K562 (cell line): ENCODE data around the gene KASH5. TPM values are rescaled to one million over a fixed set of nuclear protein-coding genes. Genes with fewer than 3 reads are reported as not detected.

Experiments used
- ATAC-seq: fragments of 200-7000 bp; cut with Tn5 transposase; 3 replicates; pipeline ENCODE4 v1.9.1; 2020; ENCODE audit warnings: moderate library complexity
- BruUV-seq: library from RNA; stranded (reverse); fragments of 400-500 nt; replicated peaks from 2 replicates; lab custom pipeline; 2021; lab: Mats Ljungman, UMichigan
- CTCF ChIA-PET: fragments of 300-600 bp; formaldehyde crosslinking; extraction: SDS; loops from one replicate; lab custom pipeline; 2021; ENCODE audit warnings: low intra/inter-chr PET ratio; lab: Yijun Ruan, JAX
- POLR2A ChIA-PET: fragments of 300-600, 350-650 bp; sonication (Branson Sonifier 250); formaldehyde crosslinking; extraction: SDS; loops from one replicate; lab custom pipeline; 2021; ENCODE audit warnings: antibody characterized with exemption, inconsistent platforms; lab: Yijun Ruan, JAX
- DNase-seq, 4 experiments: peaks; one replicate each; pipeline versions ENCODE4 v3.0.0 to v3.0.0-alpha.2; 2011 to 2018; ENCODE audit warnings: low spot score in 3 of 4, mixed read lengths in 3 of 4; ENCODE audit errors: extremely low read depth in 1 of 4
- FAIRE-seq: peaks from 2 replicates; lab custom pipeline; 2011; peaks lifted over from hg19 to GRCh38; lab: Jason Lieb, UNC
- H2AFZ ChIP-seq: 2 replicates; pipeline ENCODE4 v1.6.0; 2011; ENCODE audit warnings: low read depth, low read length, control low read depth, inconsistent platforms
- H3K27ac ChIP-seq: fragments of 200-600 bp; 3 replicates; pipeline ENCODE4 v1.8.0; 2011; ENCODE audit warnings: low read depth, mild to moderate bottlenecking, control low read depth, inconsistent platforms, low read length, moderate library complexity, mixed read lengths; ENCODE audit errors: extremely low read depth
- H3K27me3 ChIP-seq, 2 experiments: fragments of 300-600 bp in 1 of 2; 2 replicates in 1 of 2; 3 replicates in 1 of 2; pipeline versions ENCODE4 v1.6.0 to v1.8.0; 2011; ENCODE audit warnings: inconsistent platforms in 2 of 2, low read length in 2 of 2, mild to moderate bottlenecking in 1 of 2, mixed read lengths in 1 of 2, moderate library complexity in 1 of 2; ENCODE audit not compliant: control insufficient read depth in 2 of 2, insufficient read depth in 2 of 2
- H3K36me3 ChIP-seq: fragments of 300-600 bp; 3 replicates; pipeline ENCODE4 v1.8.0; 2011; ENCODE audit warnings: mild to moderate bottlenecking, low read length, inconsistent platforms; ENCODE audit not compliant: control insufficient read depth, insufficient read depth
- H3K4me1 ChIP-seq, 2 experiments: fragments of 200-600 bp in 1 of 2; replicated peaks in 1 of 2; 2 replicates in 1 of 2; 3 replicates in 1 of 2; pipeline versions ENCODE4 v1.5.1 to v1.8.0; 2011; ENCODE audit warnings: inconsistent platforms in 2 of 2, low read length in 2 of 2, mild to moderate bottlenecking in 1 of 2, mixed read lengths in 1 of 2, moderate library complexity in 1 of 2; ENCODE audit not compliant: control insufficient read depth in 2 of 2, insufficient read depth in 2 of 2
- H3K4me2 ChIP-seq: 2 replicates; pipeline ENCODE4 v1.6.1; 2011; ENCODE audit warnings: low read length, control low read depth, inconsistent platforms, mixed read lengths; ENCODE audit not compliant: insufficient read depth
- H3K4me3 ChIP-seq: fragments of 200-600 bp; sonication (generic), shearing (Covaris generic); 2 replicates; pipeline ENCODE4 v1.5.1; 2016; ENCODE audit warnings: control low read depth, inconsistent platforms
- H3K79me2 ChIP-seq: fragments of 200-600 bp; 3 replicates; pipeline ENCODE4 v1.8.0; 2011; ENCODE audit warnings: low read length, inconsistent platforms; ENCODE audit not compliant: control insufficient read depth, insufficient read depth
- H3K9ac ChIP-seq, 2 experiments: 2 replicates each; pipeline versions ENCODE4 v1.6.0 to v1.6.1; 2011; ENCODE audit warnings: low read depth in 2 of 2, low read length in 2 of 2, control low read depth in 1 of 2, inconsistent platforms in 1 of 2, mild to moderate bottlenecking in 1 of 2, mixed read lengths in 1 of 2; ENCODE audit not compliant: insufficient read depth in 1 of 2
- H3K9me1 ChIP-seq: one replicate; pipeline ENCODE4 v1.6.0; 2011; ENCODE audit warnings: inconsistent platforms, mild to moderate bottlenecking, low read length, moderate library complexity; ENCODE audit not compliant: control insufficient read depth, insufficient read depth
- H3K9me3 ChIP-seq: replicated peaks from 2 replicates; pipeline ENCODE4 v1.5.1; 2011; ENCODE audit warnings: low read depth, low read length, inconsistent platforms; ENCODE audit not compliant: control insufficient read depth, insufficient read depth
- H4K20me1 ChIP-seq: replicated peaks from 2 replicates; pipeline ENCODE4 v1.6.1; 2011; ENCODE audit warnings: low read length, inconsistent platforms, mixed read lengths; ENCODE audit not compliant: control insufficient read depth, insufficient read depth
- ETS2 ChIP-seq: IDR thresholded peaks from 2 replicates; pipeline ENCODE4 v1.6.1; 2016; ENCODE audit warnings: borderline replicate concordance, missing genetic modification characterization, mild to moderate bottlenecking, moderate library complexity, missing compliant biosample characterization; ENCODE audit not compliant: poor library complexity, severe bottlenecking
- HDAC6 ChIP-seq: IDR thresholded peaks from 2 replicates; pipeline ENCODE4 v1.6.1; 2012; ENCODE audit warnings: low read depth, mild to moderate bottlenecking, control low read depth, inconsistent platforms, low read length, moderate library complexity
- HSF4 ChIP-seq: fragments of 250-450 bp; sonication (Bioruptor Pico); IDR thresholded peaks from 2 replicates; pipeline ENCODE4 v2.1.2; 2022; ENCODE audit warnings: mild to moderate bottlenecking, moderate library complexity, borderline replicate concordance
- MAZ ChIP-seq, 2 experiments: fragments of 450-650 bp in 1 of 2; sonication (generic) in 1 of 2; formaldehyde crosslinking; IDR thresholded peaks in 1 of 2; conservative IDR thresholded peaks in 1 of 2; 2 replicates each; pipeline versions ENCODE4 v1.4.0 to v1.5.0; 2020; ENCODE audit warnings: mild to moderate bottlenecking in 1 of 2, missing genetic modification reagents in 1 of 2
- MCM7 ChIP-seq, 2 experiments: fragments of 450-650 bp; IDR thresholded peaks; 2 replicates each; pipeline ENCODE4 v1.6.1; 2016 to 2018
- MEIS2 ChIP-seq: fragments of 450-650 bp; IDR thresholded peaks from 2 replicates; pipeline ENCODE4 v1.6.1; 2014; ENCODE audit warnings: mild to moderate bottlenecking; ENCODE audit not compliant: partially characterized antibody
- NR3C1 ChIP-seq: sonication (generic); formaldehyde crosslinking; IDR thresholded peaks from 2 replicates; pipeline ENCODE4 v1.8.1; 2022; ENCODE audit warnings: missing genetic modification reagents
- TCF7 ChIP-seq: sonication (generic); IDR thresholded peaks from 2 replicates; pipeline ENCODE4 v1.6.1; 2016; ENCODE audit warnings: antibody characterized with exemption, borderline replicate concordance
- ZNF79 ChIP-seq: fragments of 250-450 bp; sonication (Bioruptor Pico); IDR thresholded peaks from 2 replicates; pipeline ENCODE4 v1.4.0; 2020; ENCODE audit warnings: low read depth, mild to moderate bottlenecking, moderate library complexity
- ZNF830 ChIP-seq: fragments of 250-450 bp; sonication (Bioruptor Pico); IDR thresholded peaks from 2 replicates; pipeline ENCODE4 v1.5.0; 2021; ENCODE audit warnings: mild to moderate bottlenecking
- WGBS: fragments of 100-300 bp; shearing (Covaris generic); methylation state at CpG from one replicate; pipeline ENCODE4 v1.1.6; 2016; ENCODE audit warnings: low coverage, mixed read lengths; ENCODE audit not compliant: insufficient coverage; ENCODE audit errors: missing lambda C conversion rate; 5-methylcytosine and 5-hydroxymethylcytosine counted together
- in situ Hi-C: fragments of 300-500 bp; cut with MboI; formaldehyde crosslinking; loops from 4 replicates; pipeline ENCODE4 v1.15.0; 2018; ENCODE audit warnings: inconsistent platforms, mixed read lengths
- intact Hi-C: fragments of 100-400 bp; cut with micrococcal nuclease; formaldehyde crosslinking; loops from 2 replicates; pipeline ENCODE4 v1.14.2; 2022
- polyA plus RNA-seq, 8 experiments: library from polyadenylated mRNA; depleted of rRNA in 4 of 8; stranded (reverse) in 5 of 8; unstranded in 3 of 8; fragments of >200 nt; fragmentation: Nextera tagmentation in 2 of 8; fragmentation: Illumina TruSeq in 1 of 8; extraction: Ambion mirVana in 2 of 8; extraction: Trizol in 1 of 8; gene quantifications; 2 replicates each; pipeline versions ENCODE4 v1.2.1 to v1.2.3, GENCODE V29; 2011 to 2014; ENCODE audit warnings: inconsistent platforms in 1 of 8, missing spikeins in 1 of 8
- total RNA-seq, 7 experiments: library from RNA; depleted of rRNA in 6 of 7; stranded (reverse); fragments of >200 nt in 6 of 7; fragmentation: Illumina TruSeq in 2 of 7; extraction: Trizol in 2 of 7; gene quantifications; 2 replicates each; pipeline versions ENCODE4 v1.2.1 to v1.2.3, GENCODE V29; 2011 to 2021; ENCODE audit warnings: low replicate concordance in 1 of 7
- TF ChIP-seq, protein P1 (sequence below): fragments of 450-650 bp; IDR thresholded peaks from 2 replicates; pipeline ENCODE4 v1.6.1; 2014; ENCODE audit warnings: low read depth, mild to moderate bottlenecking, moderate library complexity, borderline replicate concordance
- TF ChIP-seq, protein P2 (sequence below): sonication (generic); formaldehyde crosslinking; IDR thresholded peaks from 2 replicates; pipeline ENCODE4 v1.9.0; 2022; ENCODE audit warnings: mild to moderate bottlenecking, missing genetic modification reagents

The KASH5 gene
- total and polyA plus RNA-seq, 9 of the 15 experiments (the other 6 are each of a cell fraction or from before 2014, with no cell fraction given) = 0.07 to 0.84 (median 0.34) TPM; not detected in 1

DNA sequence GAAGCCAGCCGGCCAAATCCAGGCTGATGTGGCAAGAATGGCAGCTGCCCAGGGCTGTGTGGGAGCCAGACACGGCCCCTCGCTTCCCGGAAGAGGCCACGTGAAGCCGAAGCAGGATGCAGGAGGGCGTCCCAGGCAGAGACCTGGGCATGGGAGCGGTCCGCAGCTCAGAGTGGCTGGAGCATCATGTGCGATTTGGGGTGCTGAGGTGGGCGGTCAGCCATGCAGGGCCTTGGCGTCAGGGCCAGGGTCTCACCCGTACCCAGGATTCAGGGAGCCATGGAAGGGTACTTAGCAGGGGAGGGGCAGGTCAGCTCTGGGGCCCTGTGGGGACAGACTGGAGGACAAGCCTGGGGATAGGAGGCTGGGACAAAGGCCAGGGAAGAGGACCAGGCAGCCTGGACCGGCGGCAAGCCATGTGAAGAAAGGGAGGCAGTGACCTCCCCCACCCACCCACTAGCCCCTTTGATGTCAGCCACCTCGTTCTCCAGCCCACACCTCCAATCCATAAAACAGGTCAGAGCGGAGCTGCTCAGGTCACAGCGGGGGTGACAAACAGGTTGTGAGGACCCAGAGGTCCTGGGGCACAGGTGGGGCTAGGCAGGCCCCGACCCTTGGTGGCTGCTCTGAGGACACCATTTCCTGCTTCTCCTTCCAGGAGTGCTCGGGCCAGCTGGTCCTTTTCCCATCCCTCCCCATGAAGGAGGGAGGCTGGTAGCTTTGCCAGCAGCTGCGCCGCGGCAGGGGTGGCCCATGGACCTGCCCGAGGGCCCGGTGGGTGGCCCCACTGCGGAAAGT is 2.3 kb downstream of the KASH5 start:
- ChIA-PET POLR2A (interaction anchor here (1.7 kb wide), 1 partner anchor 20 kb away, joined by 5 read pairs; no protein-coding TSS in a partner anchor), CTCF (interaction anchor here (4.4 kb wide), 1 partner anchor 54 kb away, joined by 59 read pairs; no protein-coding TSS in a partner anchor)
- Histone ChIP-seq H3K9me1 (no peaks in the 10 kb centered on the region), H3K4me3 (no peak overlapping the region), H3K27ac (no peak overlapping the region), H4K20me1 (no peaks in the 10 kb centered on the region), H3K4me1 (peaks cover 7 to 42% of the 10 kb centered on the region in 2 experiments; a peak in 4 of 5 replicates), H3K9me3 (0 out of 2 replicates have a peak, but pooled peaks cover 3% of the 10 kb centered on the region), H2AFZ (no peak overlapping the region; the same call in 1 of the 2 replicates), H3K36me3 (no peaks in the 10 kb centered on the region), H3K4me2 (no peak overlapping the region), H3K27me3 (no peaks in the 10 kb centered on the region), H3K9ac (0 out of 4 replicates have a peak overlapping the region, but pooled peaks of 1 of the 2 experiments have one; percentile 61), H3K79me2 (no peaks in the 10 kb centered on the region)
- in situ Hi-C loops (loop anchor here (5.0 kb wide), 1 partner anchor 47 kb away; no protein-coding TSS in a partner anchor), intact Hi-C loops (no loop called here)
- TF ChIP-seq, protein P1, sequence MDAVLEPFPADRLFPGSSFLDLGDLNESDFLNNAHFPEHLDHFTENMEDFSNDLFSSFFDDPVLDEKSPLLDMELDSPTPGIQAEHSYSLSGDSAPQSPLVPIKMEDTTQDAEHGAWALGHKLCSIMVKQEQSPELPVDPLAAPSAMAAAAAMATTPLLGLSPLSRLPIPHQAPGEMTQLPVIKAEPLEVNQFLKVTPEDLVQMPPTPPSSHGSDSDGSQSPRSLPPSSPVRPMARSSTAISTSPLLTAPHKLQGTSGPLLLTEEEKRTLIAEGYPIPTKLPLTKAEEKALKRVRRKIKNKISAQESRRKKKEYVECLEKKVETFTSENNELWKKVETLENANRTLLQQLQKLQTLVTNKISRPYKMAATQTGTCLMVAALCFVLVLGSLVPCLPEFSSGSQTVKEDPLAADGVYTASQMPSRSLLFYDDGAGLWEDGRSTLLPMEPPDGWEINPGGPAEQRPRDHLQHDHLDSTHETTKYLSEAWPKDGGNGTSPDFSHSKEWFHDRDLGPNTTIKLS = no peak
- TF ChIP-seq HSF4 (CRISPR knock-in tag) (no peak), TCF7 (no peak), MCM7 (IDR thresholded peaks at IDR 0.05) (no peak), MAZ (CRISPR knock-in tag; conservative IDR thresholded peaks at IDR 0.05 in 1 of 2, IDR thresholded peaks at IDR 0.05 in 1 of 2) (no peak), HDAC6 (no peak), NR3C1 (CRISPR knock-in tag) (no peak), MEIS2 (no peak), ZNF79 (CRISPR knock-in tag) (no peak), ETS2 (tag) (no peak), ZNF830 (CRISPR knock-in tag) (no peak)
- TF ChIP-seq, protein P2, sequence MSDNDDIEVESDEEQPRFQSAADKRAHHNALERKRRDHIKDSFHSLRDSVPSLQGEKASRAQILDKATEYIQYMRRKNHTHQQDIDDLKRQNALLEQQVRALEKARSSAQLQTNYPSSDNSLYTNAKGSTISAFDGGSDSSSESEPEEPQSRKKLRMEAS (CRISPR knock-in tag) = no peak
- DNase-seq = no peak
- 62% methylated on average over 18 of the region's 26 CpGs for WGBS
- no TSS peak for BruUV-seq
- ATAC-seq = no peak
- no peak for FAIRE-seq
